HG03571 (cell line): ENCODE measurements around the gene ARL1.
A peak's percentile ranks its signal among the peaks of the same experiment; 100 is the strongest.
"Not testable (repeated sequence)": the region's sequence is repeated elsewhere in the genome, so short reads cannot be mapped to it uniquely, and the experiment has no call there.

ENCODE experiments used
- ATAC-seq: cut with Tn5 transposase; IDR thresholded peaks from one replicate; pipeline ENCODE4 v1.9.1; 2021; ENCODE audit not compliant: unreplicated experiment

ARL1 gene

GRCh38 chr12:101407436-101408345, at the start of gene ARL1:
Gene ARL1, minus strand, starts transcription at chr12:101407772. Its CDS starts 127 bp downstream, at chr12:101407645.
- peak; percentile 87 for ATAC-seq

GRCh38 chr12:101455685-101456084, 48.1 kb upstream of the ARL1 start:
- ATAC-seq: no peak

- no peak for ATAC-seq
Observed at GRCh38 chr12:101441461-101442224, 34.1 kb upstream of the ARL1 start.

GRCh38 chr12:101439236-101439635, 31.7 kb upstream of the ARL1 start:
- no peak for ATAC-seq

GRCh38 chr12:101436136-101436535, 28.6 kb upstream of the ARL1 start:
- no peak for ATAC-seq

GRCh38 chr12:101430456-101430855, 22.9 kb upstream of the ARL1 start:
- ATAC-seq: no peak

- ATAC-seq: no peak
Observed at GRCh38 chr12:101424620-101425019, 17.0 kb upstream of the ARL1 start.

- not testable (repeated sequence) for ATAC-seq
Observed at GRCh38 chr12:101422066-101422465, 14.5 kb upstream of the ARL1 start.

GRCh38 chr12:101415228-101415627, 7.7 kb upstream of the ARL1 start:
- ATAC-seq: no peak

- no peak for ATAC-seq
Observed at GRCh38 chr12:101414533-101415119, 7.1 kb upstream of the ARL1 start.

GRCh38 chr12:101410169-101410568, 2.6 kb upstream of the ARL1 start:
- not testable (repeated sequence) for ATAC-seq

GRCh38 chr12:101407049-101407435, 530 bp downstream of the ARL1 start:
- ATAC-seq: no peak

- not testable (repeated sequence) for ATAC-seq
Observed at GRCh38 chr12:101391181-101391580, 16.4 kb downstream of the ARL1 start.

GRCh38 chr12:101379149-101379548, 28.4 kb downstream of the ARL1 start:
- no peak for ATAC-seq

- no peak for ATAC-seq
Observed at GRCh38 chr12:101375573-101375972, 32.0 kb downstream of the ARL1 start.

- ATAC-seq: no peak
Observed at GRCh38 chr12:101372431-101372830, 35.1 kb downstream of the ARL1 start.

- ATAC-seq: no peak
Observed at GRCh38 chr12:101368016-101368415, 39.6 kb downstream of the ARL1 start.

- ATAC-seq: no peak
Observed at GRCh38 chr12:101361455-101361854, 46.1 kb downstream of the ARL1 start.

- ATAC-seq: no peak
Observed at GRCh38 chr12:101356794-101357193, 50.8 kb downstream of the ARL1 start.

GRCh38 chr12:101351682-101352081, 55.9 kb downstream of the ARL1 start:
- no peak for ATAC-seq

- no peak for ATAC-seq
Observed at GRCh38 chr12:101343893-101344292, 63.7 kb downstream of the ARL1 start.
